Activated CD8-positive, alpha-beta memory T cell treated with anti-CD3 and anti-CD28 coated beads for 4 hours (primary cell): Measurements from ENCODE around the gene MIS12.

Source experiments
- DNase-seq, 2 donors: peaks; one replicate each; pipeline ENCODE4 v3.0.0-alpha.2; 2020; ENCODE audit warnings: low read depth in 2 of 2

Gene MIS12

GRCh38 chr17:5533486-5534315 is 47.3 kb downstream of the MIS12 start:
- DNase-seq, result no peak

GRCh38 chr17:5535436-5535835 is 49.1 kb downstream of the MIS12 start:
- no peak for DNase-seq

- DNase-seq, result no peak
Measured at GRCh38 chr17:5536866-5537650, 50.7 kb downstream of the MIS12 start.

- DNase-seq, result no peak
Measured at GRCh38 chr17:5539286-5539685, 52.9 kb downstream of the MIS12 start.

- DNase-seq, result no peak
Measured at GRCh38 chr17:5540321-5540720, 54.0 kb downstream of the MIS12 start.
